Loucy (cell line): ENCODE results near the gene NOXO1.

ENCODE experiments used
- EZH2phosphoT487 ChIP-seq: fragments of 200-600 bp; IDR thresholded peaks from 2 replicates; pipeline ENCODE4 v1.6.1; 2018; ENCODE audit warnings: antibody characterized with exemption, mild to moderate bottlenecking, moderate library complexity, borderline replicate concordance
- TF ChIP-seq, protein P1 (sequence below): fragments of 200-600 bp; sonication (generic); conservative IDR thresholded peaks from 2 replicates; pipeline ENCODE4 v1.5.1; 2014; ENCODE audit warnings: mild to moderate bottlenecking, antibody characterized with exemption, low read length

DNA sequence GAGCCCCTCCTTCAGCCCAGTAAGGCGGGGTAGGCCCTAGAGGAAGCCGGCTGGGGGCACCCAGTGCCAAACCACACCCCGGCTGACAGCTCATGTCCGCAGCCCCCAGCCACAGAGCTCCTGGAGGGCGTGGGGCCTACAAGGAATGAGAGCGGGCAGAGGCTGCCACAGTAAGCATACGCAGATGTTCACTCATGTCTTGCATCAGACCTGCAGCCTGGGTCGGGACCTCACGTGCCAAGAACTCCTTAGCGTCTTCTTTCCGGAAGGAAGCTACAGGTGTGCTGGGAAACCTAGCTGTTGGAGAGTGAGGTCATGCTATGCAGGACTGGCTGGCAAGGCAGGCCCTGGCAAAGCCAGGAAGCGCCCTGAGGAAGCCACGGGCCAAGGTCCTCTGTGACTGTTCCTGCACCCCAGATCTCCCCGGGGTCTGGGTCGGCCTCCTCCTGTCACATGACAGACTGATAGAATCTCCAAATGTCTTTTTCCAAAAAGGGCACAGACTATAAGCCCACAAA is 26.8 kb upstream of the NOXO1 start:
- TF ChIP-seq, protein P1, sequence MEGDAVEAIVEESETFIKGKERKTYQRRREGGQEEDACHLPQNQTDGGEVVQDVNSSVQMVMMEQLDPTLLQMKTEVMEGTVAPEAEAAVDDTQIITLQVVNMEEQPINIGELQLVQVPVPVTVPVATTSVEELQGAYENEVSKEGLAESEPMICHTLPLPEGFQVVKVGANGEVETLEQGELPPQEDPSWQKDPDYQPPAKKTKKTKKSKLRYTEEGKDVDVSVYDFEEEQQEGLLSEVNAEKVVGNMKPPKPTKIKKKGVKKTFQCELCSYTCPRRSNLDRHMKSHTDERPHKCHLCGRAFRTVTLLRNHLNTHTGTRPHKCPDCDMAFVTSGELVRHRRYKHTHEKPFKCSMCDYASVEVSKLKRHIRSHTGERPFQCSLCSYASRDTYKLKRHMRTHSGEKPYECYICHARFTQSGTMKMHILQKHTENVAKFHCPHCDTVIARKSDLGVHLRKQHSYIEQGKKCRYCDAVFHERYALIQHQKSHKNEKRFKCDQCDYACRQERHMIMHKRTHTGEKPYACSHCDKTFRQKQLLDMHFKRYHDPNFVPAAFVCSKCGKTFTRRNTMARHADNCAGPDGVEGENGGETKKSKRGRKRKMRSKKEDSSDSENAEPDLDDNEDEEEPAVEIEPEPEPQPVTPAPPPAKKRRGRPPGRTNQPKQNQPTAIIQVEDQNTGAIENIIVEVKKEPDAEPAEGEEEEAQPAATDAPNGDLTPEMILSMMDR, result no peak
- TF ChIP-seq EZH2phosphoT487, result no peak
